HUES6 (cell line): Measurements from ENCODE around the gene SEC62.

ENCODE experiments used
- H3K27ac ChIP-seq: 2 replicates; pipeline ENCODE4 v1.7.0; 2013; ENCODE audit warnings: low read depth, mild to moderate bottlenecking, low read length, inconsistent platforms
- H3K27me3 ChIP-seq: 2 replicates; pipeline ENCODE4 v1.6.1; 2013; ENCODE audit warnings: low read length; ENCODE audit not compliant: control insufficient read depth, insufficient read depth
- H3K36me3 ChIP-seq: 2 replicates; pipeline ENCODE4 v1.6.1; 2013; ENCODE audit warnings: low read length; ENCODE audit not compliant: control insufficient read depth, insufficient read depth
- H3K4me1 ChIP-seq: 2 replicates; pipeline ENCODE4 v1.6.1; 2013; ENCODE audit warnings: low read length; ENCODE audit not compliant: control insufficient read depth, insufficient read depth
- H3K4me3 ChIP-seq: 2 replicates; pipeline ENCODE4 v1.5.1; 2013; ENCODE audit warnings: low read depth, low read length
- H3K9ac ChIP-seq: one replicate; pipeline ENCODE4 v1.6.1; 2013; ENCODE audit warnings: mild to moderate bottlenecking, low read length
- H3K9me3 ChIP-seq: 2 replicates; pipeline ENCODE4 v1.6.1; 2013; ENCODE audit warnings: low read depth, low read length; ENCODE audit not compliant: control insufficient read depth, insufficient read depth

SEC62 gene

DNA sequence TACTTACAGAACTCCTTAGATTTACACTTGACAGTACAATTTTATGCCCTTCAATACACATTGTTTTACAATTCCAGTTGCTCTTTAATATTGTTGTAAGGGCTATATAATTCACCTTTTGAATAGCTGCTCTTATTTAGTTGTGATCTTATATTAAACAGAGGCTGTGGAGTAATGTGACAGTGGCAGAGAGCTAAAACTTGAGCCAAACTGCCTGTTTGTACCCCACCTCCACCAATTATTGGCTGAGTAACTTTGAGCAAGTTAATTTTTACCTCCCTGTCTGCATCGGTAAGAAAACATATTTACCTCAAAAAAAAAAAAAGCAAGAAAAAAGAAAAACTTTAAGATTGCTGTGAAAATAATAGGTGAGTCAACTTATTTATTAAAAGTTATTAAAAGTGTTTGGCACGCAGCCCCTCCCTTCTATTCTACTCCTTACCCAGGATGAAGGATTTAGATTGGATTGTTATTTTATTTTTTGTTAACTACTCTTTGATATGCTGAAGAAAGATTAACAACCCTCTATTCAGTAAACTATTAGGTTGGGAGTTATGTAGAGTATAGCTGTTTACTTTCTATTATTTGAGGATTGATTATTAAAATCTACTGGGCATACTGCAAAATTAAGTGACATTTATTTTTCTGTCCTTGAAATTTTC is 1.7 kb downstream of the SEC62 start:
- Histone ChIP-seq H3K27me3 (no peaks in the 10 kb centered on the region), H3K9ac (no peak overlapping the region), H3K4me1 (peaks cover 18% of the 10 kb centered on the region), H3K36me3 (peaks cover 11% of the 10 kb centered on the region; the same call in 1 of the 2 replicates), H3K4me3 (peak overlapping the region; percentile 94), H3K9me3 (no peaks in the 10 kb centered on the region), H3K27ac (no peak overlapping the region)

DNA sequence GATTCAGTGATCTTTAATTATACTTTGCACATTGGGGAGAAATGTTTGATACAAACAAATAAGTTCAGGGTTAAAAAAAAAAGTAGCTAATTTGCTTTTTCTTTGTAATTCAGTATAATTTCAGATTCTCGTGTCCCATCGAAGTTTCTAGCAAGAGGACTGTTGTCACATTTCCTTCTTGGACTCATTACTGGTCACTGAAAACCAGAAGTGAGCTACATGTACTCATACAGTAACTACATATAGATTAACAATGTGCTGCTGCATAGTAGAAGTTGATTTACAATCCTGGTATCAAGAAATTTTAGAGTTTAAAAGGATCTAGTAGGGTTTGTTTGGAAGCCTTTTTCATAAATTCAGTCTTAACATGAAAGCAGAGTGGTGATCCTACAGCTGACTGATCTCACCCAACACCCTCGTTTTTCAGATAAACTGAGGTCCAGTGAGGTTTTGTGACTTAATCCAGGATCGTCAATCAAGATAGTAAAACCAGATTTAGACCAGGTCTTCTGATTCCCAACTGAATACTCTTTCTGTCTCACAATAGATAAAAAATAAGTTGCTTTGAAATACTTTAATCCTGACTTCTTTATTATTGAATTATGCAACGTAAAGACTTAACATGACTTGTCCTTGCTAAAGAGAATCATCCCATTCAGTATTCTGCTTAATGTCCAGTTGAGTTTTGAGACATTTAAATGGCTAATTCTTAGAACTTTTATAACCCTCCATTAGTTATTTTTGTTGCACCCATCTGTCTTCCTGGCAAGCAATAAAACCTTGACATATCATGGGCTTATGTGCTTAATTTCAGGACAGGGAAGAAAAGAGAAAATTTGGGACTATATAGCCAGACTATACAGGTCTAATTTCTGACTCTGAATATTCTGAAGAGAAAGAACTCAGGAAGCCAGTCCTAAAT is 2.8 kb downstream of the SEC62 start:
- H3K27ac ChIP-seq, result no peak overlapping the region
- H3K27me3 ChIP-seq, result no peaks in the 10 kb centered on the region
- peaks cover 18% of the 10 kb centered on the region for H3K4me1 ChIP-seq
- H3K9me3 ChIP-seq, result no peaks in the 10 kb centered on the region
- H3K4me3 ChIP-seq, result peak overlapping the region; percentile 94; the same call in 1 of the 2 replicates
- H3K9ac ChIP-seq, result no peak overlapping the region
- peaks cover 12% of the 10 kb centered on the region; the same call in 1 of the 2 replicates for H3K36me3 ChIP-seq

DNA sequence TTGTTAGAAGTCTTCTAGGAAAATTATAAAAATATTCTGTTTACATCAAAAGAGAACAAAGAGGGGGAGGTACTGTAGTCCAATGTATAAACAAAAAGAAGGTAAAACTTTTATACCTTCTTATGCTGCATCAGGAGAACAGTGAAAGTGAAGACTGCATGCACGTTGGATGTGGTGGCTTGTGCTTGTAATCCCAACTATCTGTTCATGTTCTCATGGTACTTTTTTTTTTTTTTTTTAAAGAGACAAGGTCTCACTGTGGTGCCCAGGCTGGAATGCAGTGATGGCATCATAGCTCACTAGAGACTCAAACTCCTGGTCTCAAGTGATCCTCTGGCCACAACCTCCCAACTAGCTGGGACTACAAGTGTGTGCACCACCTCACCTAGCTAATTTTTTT is 4.2 kb downstream of the SEC62 start:
- no peak overlapping the region for H3K9ac ChIP-seq

DNA sequence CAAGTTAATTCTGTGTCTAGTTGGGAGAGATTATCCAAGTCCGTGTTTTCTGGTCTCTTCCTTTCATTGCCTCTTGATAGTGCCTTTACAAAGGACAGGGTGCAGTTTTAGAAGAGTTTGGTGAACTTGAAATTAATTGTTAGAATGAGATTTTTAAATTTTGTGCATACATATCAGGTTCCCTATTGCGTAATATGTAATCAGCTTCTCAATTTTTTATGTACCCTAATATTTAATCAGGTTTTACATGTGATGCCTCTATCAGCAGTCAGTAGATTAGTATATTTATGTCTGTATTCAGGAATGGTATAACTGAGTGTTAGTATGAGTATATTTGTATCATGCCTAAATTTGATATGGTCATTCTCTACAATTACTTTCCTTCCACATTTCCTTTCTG is 4.9 kb downstream of the SEC62 start:
- Histone ChIP-seq H3K27me3 (no peaks in the 10 kb centered on the region), H3K4me1 (peaks cover 12% of the 10 kb centered on the region), H3K27ac (no peak overlapping the region), H3K9me3 (no peaks in the 10 kb centered on the region), H3K4me3 (no peak overlapping the region), H3K9ac (no peak overlapping the region), H3K36me3 (peaks cover 29% of the 10 kb centered on the region)

More for the DNA sequence above, 4.2 kb downstream of the SEC62 start:
- H3K4me3 ChIP-seq, result no peak overlapping the region
- H3K4me1 ChIP-seq, result peaks cover 14% of the 10 kb centered on the region
- no peaks in the 10 kb centered on the region for H3K27me3 ChIP-seq
- no peak overlapping the region for H3K27ac ChIP-seq
- peaks cover 22% of the 10 kb centered on the region for H3K36me3 ChIP-seq
- H3K9me3 ChIP-seq, result no peaks in the 10 kb centered on the region

DNA sequence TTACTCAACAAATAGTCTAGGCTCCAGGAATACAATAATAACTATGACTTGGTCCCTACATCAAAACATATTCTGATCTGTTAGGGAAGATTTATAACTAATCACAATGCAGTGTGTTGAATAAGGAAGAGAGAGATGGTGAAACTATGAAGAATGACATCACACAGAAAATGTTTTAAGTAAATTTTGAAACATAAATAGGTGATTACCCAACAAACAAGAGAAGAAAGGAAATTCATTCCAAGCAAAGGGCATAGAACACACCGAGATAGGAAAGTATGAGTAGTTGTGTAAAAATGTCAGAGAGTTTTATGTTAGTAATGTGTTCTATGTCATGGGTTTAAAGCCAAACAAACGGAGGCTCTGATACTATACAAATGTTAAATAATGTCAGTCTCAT is 13.4 kb downstream of the SEC62 start:
- H3K9ac ChIP-seq, result no peak overlapping the region
- H3K4me3 ChIP-seq, result no peak overlapping the region
- no peaks in the 10 kb centered on the region for H3K9me3 ChIP-seq
- no peak overlapping the region for H3K27ac ChIP-seq
- H3K27me3 ChIP-seq, result no peaks in the 10 kb centered on the region
- H3K4me1 ChIP-seq, result no peaks in the 10 kb centered on the region
- peaks cover 98% of the 10 kb centered on the region for H3K36me3 ChIP-seq

DNA sequence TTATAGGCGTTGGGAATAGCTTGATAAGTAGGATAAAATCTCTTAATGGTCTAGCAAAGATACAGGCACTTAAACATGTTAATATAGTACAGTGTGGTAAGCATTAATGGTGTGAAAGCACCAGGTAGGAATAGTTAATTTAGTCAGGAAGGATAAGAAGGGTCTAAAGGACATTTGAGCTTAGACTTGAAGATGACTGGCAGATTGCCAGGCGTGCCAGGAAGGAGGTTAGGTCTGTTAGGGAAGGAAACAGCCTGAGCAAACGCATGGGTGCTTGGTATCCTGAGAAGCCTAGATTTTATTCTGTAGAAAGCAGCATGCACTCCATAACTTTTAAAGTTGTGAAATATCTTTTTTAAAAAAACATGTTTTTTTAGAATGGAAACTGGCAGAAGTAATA is 17.7 kb downstream of the SEC62 start:
- Histone ChIP-seq H3K27me3 (no peaks in the 10 kb centered on the region), H3K4me1 (no peaks in the 10 kb centered on the region), H3K27ac (no peak overlapping the region), H3K36me3 (peaks cover 99% of the 10 kb centered on the region), H3K4me3 (no peak overlapping the region), H3K9me3 (no peaks in the 10 kb centered on the region), H3K9ac (no peak overlapping the region)

DNA sequence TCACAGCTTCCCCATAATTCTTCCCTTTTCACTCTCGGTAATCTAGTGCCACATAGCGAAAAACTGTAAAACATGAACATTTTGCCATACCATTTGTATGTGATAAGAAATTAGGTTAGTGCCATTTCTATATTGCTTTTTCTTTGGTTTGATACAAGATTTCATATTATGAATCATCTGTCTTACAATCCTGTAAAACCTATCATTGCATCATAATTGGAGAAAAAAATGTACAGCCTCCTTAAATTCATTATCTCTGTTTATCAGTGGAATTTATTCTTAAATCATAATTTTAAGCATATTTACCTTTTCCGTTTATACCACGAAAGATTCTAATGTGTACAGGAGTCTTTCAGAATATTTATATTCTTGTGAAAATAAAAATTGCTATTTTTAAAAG is 23.8 kb downstream of the SEC62 start:
- Histone ChIP-seq H3K27ac (no peak overlapping the region), H3K36me3 (peaks cover 87% of the 10 kb centered on the region)

DNA sequence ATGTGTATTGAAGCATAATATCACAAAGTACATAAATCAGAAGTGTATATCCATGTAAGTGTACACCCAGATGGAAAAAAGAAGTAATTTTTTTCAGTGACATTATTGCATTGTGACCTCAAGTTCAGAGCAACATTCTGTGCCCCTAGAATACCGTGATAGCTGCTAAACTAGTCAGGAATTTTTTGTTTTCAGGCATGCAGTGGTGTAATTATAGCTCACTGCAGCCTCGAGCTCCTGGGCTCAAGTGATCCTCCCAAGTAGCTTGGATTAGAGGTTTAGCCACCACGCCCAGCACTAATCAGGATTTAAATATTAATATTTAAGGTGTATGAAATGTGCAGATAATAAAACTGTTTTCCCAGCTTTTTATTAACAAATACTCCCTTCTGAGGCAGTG is 25.5 kb downstream of the SEC62 start:
- no peaks in the 10 kb centered on the region for H3K4me1 ChIP-seq
- H3K27ac ChIP-seq, result no peak overlapping the region
- H3K27me3 ChIP-seq, result no peaks in the 10 kb centered on the region
- no peak overlapping the region for H3K4me3 ChIP-seq
- H3K36me3 ChIP-seq, result peaks cover 75% of the 10 kb centered on the region
- no peak overlapping the region for H3K9ac ChIP-seq
- no peaks in the 10 kb centered on the region for H3K9me3 ChIP-seq

More for the DNA sequence above, 23.8 kb downstream of the SEC62 start:
- Histone ChIP-seq H3K9me3 (no peaks in the 10 kb centered on the region), H3K4me1 (no peaks in the 10 kb centered on the region), H3K4me3 (no peak overlapping the region), H3K9ac (no peak overlapping the region), H3K27me3 (no peaks in the 10 kb centered on the region)

DNA sequence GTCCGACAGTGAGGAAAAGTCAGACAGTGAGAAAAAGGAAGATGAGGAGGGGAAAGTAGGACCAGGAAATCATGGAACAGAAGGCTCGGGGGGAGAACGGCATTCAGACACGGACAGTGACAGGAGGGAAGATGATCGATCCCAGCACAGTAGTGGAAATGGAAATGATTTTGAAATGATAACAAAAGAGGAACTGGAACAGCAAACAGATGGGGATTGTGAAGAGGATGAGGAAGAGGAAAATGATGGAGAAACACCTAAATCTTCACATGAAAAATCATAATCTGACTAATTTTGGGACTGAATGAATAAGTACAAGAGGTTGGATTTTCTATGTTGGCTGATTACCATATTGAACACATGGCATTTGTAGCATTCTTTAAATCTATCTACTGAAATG is 26.2 kb downstream of the SEC62 start:
- no peak overlapping the region for H3K9ac ChIP-seq
- no peaks in the 10 kb centered on the region for H3K4me1 ChIP-seq
- peaks cover 69% of the 10 kb centered on the region for H3K36me3 ChIP-seq
- H3K9me3 ChIP-seq, result no peaks in the 10 kb centered on the region
- no peak overlapping the region for H3K27ac ChIP-seq
- H3K27me3 ChIP-seq, result no peaks in the 10 kb centered on the region
- no peak overlapping the region for H3K4me3 ChIP-seq

DNA sequence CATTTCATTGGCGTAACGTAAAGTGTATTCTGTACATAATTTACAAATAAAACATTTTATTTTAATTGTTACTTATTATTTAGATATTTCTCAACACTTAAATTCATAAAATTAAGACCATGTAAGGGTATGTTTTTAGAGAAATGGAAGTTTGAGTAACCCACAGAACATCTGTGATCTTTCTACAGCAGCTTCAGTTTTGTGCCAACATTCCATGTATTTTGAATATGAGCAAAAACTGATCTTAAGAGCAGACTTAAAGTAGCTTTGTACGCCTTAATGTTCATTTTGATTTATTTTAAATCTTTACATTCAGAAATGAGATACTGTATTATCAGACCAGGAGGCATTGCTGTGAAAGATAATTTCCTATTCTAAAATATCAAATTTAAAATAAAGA is 27.2 kb downstream of the SEC62 start:
- no peaks in the 10 kb centered on the region for H3K27me3 ChIP-seq
- no peak overlapping the region for H3K9ac ChIP-seq
- no peak overlapping the region for H3K4me3 ChIP-seq
- peaks cover 62% of the 10 kb centered on the region for H3K36me3 ChIP-seq
- H3K4me1 ChIP-seq, result no peaks in the 10 kb centered on the region
- no peak overlapping the region for H3K27ac ChIP-seq
- no peaks in the 10 kb centered on the region for H3K9me3 ChIP-seq

DNA sequence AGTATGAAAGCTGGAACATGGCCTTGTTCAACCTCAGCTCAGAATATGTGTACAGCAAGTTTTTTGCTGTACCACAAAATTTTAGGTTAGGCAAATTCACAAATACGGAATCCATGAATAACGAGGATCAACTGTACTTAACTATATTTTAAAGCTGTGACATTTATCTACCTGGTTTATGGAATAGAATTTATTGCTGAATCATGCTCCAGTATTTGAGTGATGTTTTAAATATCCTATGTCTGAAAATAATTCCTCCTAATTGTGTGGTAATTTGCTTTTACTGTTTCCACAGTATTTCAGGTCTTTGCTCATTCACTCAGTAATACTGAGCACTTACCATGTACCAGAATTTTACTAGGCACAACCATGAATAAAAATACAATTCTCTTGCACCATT is 29.5 kb downstream of the SEC62 start:
- Histone ChIP-seq H3K36me3 (peaks cover 48% of the 10 kb centered on the region), H3K9me3 (0 out of 2 replicates have a peak, but pooled peaks cover 2% of the 10 kb centered on the region), H3K27ac (no peak overlapping the region), H3K4me3 (no peak overlapping the region), H3K4me1 (no peaks in the 10 kb centered on the region), H3K9ac (no peak overlapping the region), H3K27me3 (no peaks in the 10 kb centered on the region)
